HCT116 (cell line): ENCODE measurements around the gene PLEKHO1. TPM values are rescaled to one million over a fixed set of nuclear protein-coding genes. Genes with fewer than 3 reads are reported as not detected.

Experiments used
- ATAC-seq: fragments of 200-7000 bp; cut with Tn5 transposase; 2 replicates; pipeline ENCODE4 v1.9.1; 2020; ENCODE audit warnings: mild to moderate bottlenecking, moderate library complexity
- BruUV-seq: library from RNA; stranded (reverse); fragments of 400-500 nt; replicated peaks from 2 replicates; lab custom pipeline; 2021; lab: Mats Ljungman, UMichigan
- CTCF ChIA-PET: fragments of 300-600 bp; sonication (Branson Sonifier 250); formaldehyde crosslinking; loops from one replicate; lab custom pipeline; 2021; ENCODE audit warnings: antibody characterized with exemption; lab: Charles Lee
- POLR2A ChIA-PET: fragments of 300-600, 350-600 bp; sonication (Branson Sonifier 250); formaldehyde crosslinking; loops from one replicate; lab custom pipeline; 2021; ENCODE audit warnings: antibody characterized with exemption; lab: Charles Lee
- RAD21 ChIA-PET, 2 experiments: fragments of 300-600 bp; sonication (Branson Sonifier 250); formaldehyde crosslinking; loops; one replicate each; lab custom pipeline; 2023; ENCODE audit warnings: low total read pairs in 2 of 2; ENCODE audit not compliant: uncharacterized antibody in 2 of 2, unreplicated experiment in 2 of 2, low non-redundant PET in 1 of 2; lab: Charles Lee
- DNase-seq: peaks from one replicate; pipeline ENCODE4 v3.0.0-alpha.2; 2010; ENCODE audit warnings: low read depth, low spot score
- H2AFZ ChIP-seq: fragments of 200-600 bp; shearing (Covaris generic), sonication (generic); 2 replicates; pipeline ENCODE4 v1.6.1; 2017; ENCODE audit warnings: low read depth, mixed run types, mixed read lengths, antibody characterized with exemption, low read length; ENCODE audit not compliant: poor library complexity, severe bottlenecking
- H3K27ac ChIP-seq: 2 replicates; pipeline ENCODE4 v1.5.1; 2012; ENCODE audit warnings: low read depth, low read length
- H3K27me3 ChIP-seq: fragments of 200-600 bp; sonication (generic); 2 replicates; pipeline ENCODE4 v1.6.1; 2016; ENCODE audit warnings: mixed run types, low read length, mixed read lengths; ENCODE audit not compliant: insufficient read depth
- H3K36me3 ChIP-seq, 2 experiments: fragments of 200-500 bp in 1 of 2; fragments of 200-600 bp in 1 of 2; sonication (Bioruptor generic) in 1 of 2; sonication (generic) in 1 of 2; 2 replicates each; pipeline versions ENCODE4 v1.5.1 to v1.6.1; 2014 to 2016; ENCODE audit warnings: low read length in 2 of 2, inconsistent platforms in 1 of 2, mixed read lengths in 1 of 2, mixed run types in 1 of 2; ENCODE audit not compliant: insufficient read depth in 2 of 2, control insufficient read depth in 1 of 2
- H3K4me1 ChIP-seq, 2 experiments: fragments of 200-600 bp in 1 of 2; sonication (generic) in 1 of 2; 2 replicates each; pipeline versions ENCODE4 v1.5.1 to v1.6.1; 2012 to 2017; ENCODE audit warnings: low read length in 2 of 2, inconsistent platforms in 1 of 2, mild to moderate bottlenecking in 1 of 2, mixed read lengths in 1 of 2, mixed run types in 1 of 2, moderate library complexity in 1 of 2; ENCODE audit not compliant: insufficient read depth in 2 of 2, control insufficient read depth in 1 of 2
- H3K4me2 ChIP-seq: fragments of 200-600 bp; sonication (generic); 2 replicates; pipeline ENCODE4 v1.6.1; 2017; ENCODE audit warnings: mixed run types, low read length, mixed read lengths
- H3K4me3 ChIP-seq, 2 experiments: fragments of 200-600 bp in 1 of 2; sonication (generic) in 1 of 2; replicated peaks in 1 of 2; 2 replicates each; pipeline ENCODE4 v1.5.1; 2011 to 2016; ENCODE audit warnings: low read length in 2 of 2, control low read depth in 1 of 2, low read depth in 1 of 2, mild to moderate bottlenecking in 1 of 2, mixed read lengths in 1 of 2, mixed run types in 1 of 2
- H3K79me2 ChIP-seq: fragments of 200-600 bp; sonication (generic); 2 replicates; pipeline ENCODE4 v1.6.1; 2017; ENCODE audit warnings: mild to moderate bottlenecking, mixed run types, low read length, moderate library complexity, mixed read lengths; ENCODE audit not compliant: insufficient read depth
- H3K9ac ChIP-seq: fragments of 200-600 bp; sonication (generic); 2 replicates; pipeline ENCODE4 v1.6.1; 2016; ENCODE audit warnings: low read length, mixed read lengths
- H3K9me2 ChIP-seq: fragments of 200-600 bp; sonication (generic), shearing (Covaris generic); 2 replicates; pipeline ENCODE4 v1.6.1; 2017; ENCODE audit warnings: mixed run types, mild to moderate bottlenecking, moderate library complexity; ENCODE audit not compliant: insufficient read depth
- H3K9me3 ChIP-seq, 2 experiments: fragments of 200-500 bp in 1 of 2; fragments of 200-600 bp in 1 of 2; sonication (Bioruptor generic) in 1 of 2; sonication (generic) in 1 of 2; 2 replicates each; pipeline ENCODE4 v1.6.1; 2014 to 2017; ENCODE audit warnings: low read length in 2 of 2, mixed read lengths in 2 of 2, inconsistent platforms in 1 of 2, low read depth in 1 of 2, mild to moderate bottlenecking in 1 of 2, mixed run types in 1 of 2, moderate library complexity in 1 of 2; ENCODE audit not compliant: control insufficient read depth in 1 of 2, insufficient read depth in 1 of 2
- H4K20me1 ChIP-seq: fragments of 200-600 bp; sonication (generic), shearing (Covaris generic); 2 replicates; pipeline ENCODE4 v1.6.1; 2017; ENCODE audit warnings: mixed run types, mild to moderate bottlenecking, moderate library complexity; ENCODE audit not compliant: insufficient read depth
- CBX3 ChIP-seq: IDR thresholded peaks from 2 replicates; pipeline ENCODE4 v1.6.1; 2012; ENCODE audit warnings: low read depth
- CEBPB ChIP-seq: IDR thresholded peaks from 2 replicates; pipeline ENCODE4 v1.6.1; 2012; ENCODE audit warnings: low read depth
- CTCF ChIP-seq, 3 experiments: fragments of 200-600 bp in 1 of 3; sonication (generic) in 1 of 3; IDR thresholded peaks in 2 of 3; conservative IDR thresholded peaks in 1 of 3; 2 replicates each; pipeline ENCODE4 v1.5.1; 2012 to 2017; ENCODE audit warnings: low read depth in 2 of 3, low read length in 2 of 3, antibody characterized with exemption in 1 of 3, borderline replicate concordance in 1 of 3, control low read depth in 1 of 3, mild to moderate bottlenecking in 1 of 3, mixed read lengths in 1 of 3, mixed run types in 1 of 3, moderate library complexity in 1 of 3; ENCODE audit not compliant: insufficient read depth in 1 of 3
- EZH2 ChIP-seq: fragments of 200-600 bp; sonication (generic); IDR thresholded peaks from 2 replicates; pipeline ENCODE4 v1.6.1; 2017; ENCODE audit warnings: antibody characterized with exemption, mixed run types
- EZH2phosphoT487 ChIP-seq: fragments of 200-600 bp; IDR thresholded peaks from 2 replicates; pipeline ENCODE4 v1.6.1; 2018; ENCODE audit warnings: antibody characterized with exemption, borderline replicate concordance
- SRF ChIP-seq: IDR thresholded peaks from 2 replicates; pipeline ENCODE4 v1.6.1; 2012; ENCODE audit warnings: low read depth
- TCF7L2 ChIP-seq: IDR thresholded peaks from 2 replicates; pipeline ENCODE4 v1.7.0; 2011; ENCODE audit warnings: borderline replicate concordance, inconsistent platforms; ENCODE audit not compliant: insufficient read depth, insufficient read length; ENCODE audit errors: extremely low read depth
- YY1 ChIP-seq: IDR thresholded peaks from 2 replicates; pipeline ENCODE4 v1.6.1; 2011; ENCODE audit warnings: low read length, low read depth, moderate library complexity, mild to moderate bottlenecking; ENCODE audit not compliant: insufficient replicate concordance; ENCODE audit errors: extremely low read depth
- intact Hi-C: fragments of 100-400 bp; cut with micrococcal nuclease; formaldehyde crosslinking; loops from 2 replicates; pipeline ENCODE4 v1.10.0; 2022
- total RNA-seq: library from RNA; stranded (reverse); gene quantifications from one replicate; pipeline ENCODE4 v1.2.1, GENCODE V29; 2021; ENCODE audit not compliant: unreplicated experiment
- TF ChIP-seq, protein P1 (sequence below): IDR thresholded peaks from 2 replicates; pipeline ENCODE4 v1.6.1; 2011; ENCODE audit warnings: mild to moderate bottlenecking, low read length, moderate library complexity; ENCODE audit not compliant: insufficient replicate concordance; ENCODE audit errors: extremely low read depth

The PLEKHO1 gene
- total RNA-seq, 1 experiment from 2014 or later, result 6.9 TPM

DNA sequence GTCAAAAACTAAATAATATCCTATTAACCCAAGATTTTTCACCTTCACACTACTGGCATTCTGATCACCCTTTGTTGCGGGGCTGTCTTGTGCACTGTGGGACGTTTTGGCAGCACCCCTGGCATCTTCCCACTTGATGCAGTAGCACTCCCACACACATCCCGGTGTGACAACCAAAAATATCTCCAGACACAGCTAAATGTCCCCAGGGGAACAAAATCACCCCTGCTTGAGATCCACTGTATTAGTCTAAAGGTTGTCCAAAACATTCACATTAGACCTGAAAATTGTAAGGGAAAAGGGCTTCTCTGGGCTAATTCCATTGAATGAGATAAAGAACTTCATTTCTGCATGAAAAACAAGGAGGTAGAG, 37.8 kb downstream of the PLEKHO1 start:
- H3K4me1 ChIP-seq, result peaks cover 14 to 30% of the 10 kb centered on the region in 2 experiments
- H3K27ac ChIP-seq, result no peak overlapping the region
- DNase-seq (no peak), ATAC-seq (peak; percentile 55)
- H2AFZ ChIP-seq, result peak overlapping the region; percentile 79
- no peaks in the 10 kb centered on the region for H3K9me2 ChIP-seq
- ChIA-PET RAD21 (interaction anchor here in 1 of 2 experiments (1.2 to 1.3 kb wide), 2 partner anchors 114 to 299 kb away, joined by 4 to 9 read pairs; a partner anchor contains a TSS), POLR2A (interaction anchor here (0.6 to 3.3 kb wide), 5 partner anchors 19 to 300 kb away, joined by 4 to 46 read pairs (median 5); partner anchors contain the start of gene RPRD2), CTCF (interaction anchor here (0.8 to 2.5 kb wide), 17 partner anchors 19 to 344 kb away, joined by 3 to 28 read pairs (median 3); a partner anchor contains a TSS)
- intact Hi-C loops, result loop anchor here (1.0 to 5.0 kb wide), 3 partner anchors 115 to 299 kb away; no protein-coding TSS in a partner anchor
- no peak overlapping the region for H3K4me3 ChIP-seq
- TF ChIP-seq YY1 (no peak), TCF7L2 (no peak), EZH2 (no peak), CTCF (IDR thresholded peaks at IDR 0.05 in 2 of 3, conservative IDR thresholded peaks at IDR 0.05 in 1 of 3; ENCODE audit: borderline replicate concordance in 1 of 3, insufficient read depth in 1 of 3, low read depth in 2 of 3, low read length in 2 of 3) (no peak; a peak in 1 of 6 replicates), SRF (no peak), EZH2phosphoT487 (no peak), CBX3 (no peak), CEBPB (no peak)
- TF ChIP-seq, protein P1, sequence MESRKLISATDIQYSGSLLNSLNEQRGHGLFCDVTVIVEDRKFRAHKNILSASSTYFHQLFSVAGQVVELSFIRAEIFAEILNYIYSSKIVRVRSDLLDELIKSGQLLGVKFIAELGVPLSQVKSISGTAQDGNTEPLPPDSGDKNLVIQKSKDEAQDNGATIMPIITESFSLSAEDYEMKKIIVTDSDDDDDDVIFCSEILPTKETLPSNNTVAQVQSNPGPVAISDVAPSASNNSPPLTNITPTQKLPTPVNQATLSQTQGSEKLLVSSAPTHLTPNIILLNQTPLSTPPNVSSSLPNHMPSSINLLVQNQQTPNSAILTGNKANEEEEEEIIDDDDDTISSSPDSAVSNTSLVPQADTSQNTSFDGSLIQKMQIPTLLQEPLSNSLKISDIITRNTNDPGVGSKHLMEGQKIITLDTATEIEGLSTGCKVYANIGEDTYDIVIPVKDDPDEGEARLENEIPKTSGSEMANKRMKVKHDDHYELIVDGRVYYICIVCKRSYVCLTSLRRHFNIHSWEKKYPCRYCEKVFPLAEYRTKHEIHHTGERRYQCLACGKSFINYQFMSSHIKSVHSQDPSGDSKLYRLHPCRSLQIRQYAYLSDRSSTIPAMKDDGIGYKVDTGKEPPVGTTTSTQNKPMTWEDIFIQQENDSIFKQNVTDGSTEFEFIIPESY, result no peak
- H3K36me3 ChIP-seq, result no peaks in the 10 kb centered on the region
- no peaks in the 10 kb centered on the region for H4K20me1 ChIP-seq
- no peak overlapping the region for H3K9ac ChIP-seq
- no peaks in the 10 kb centered on the region for H3K27me3 ChIP-seq
- H3K4me2 ChIP-seq, result peak overlapping the region; percentile 55
- no TSS peak for BruUV-seq
- H3K9me3 ChIP-seq, result no peaks in the 10 kb centered on the region
- H3K79me2 ChIP-seq, result no peaks in the 10 kb centered on the region
